SIG-M5 treated with dmso at 0.1 percent for 504 hours (cell line): ENCODE measurements around the gene UCMA.

ENCODE experiments used
- DNase-seq: peaks from one replicate; lab custom pipeline; 2025; ENCODE audit not compliant: unreplicated experiment; lab: John Stamatoyannopoulos, UW

UCMA gene

GRCh38 chr10:13189961-13190360, 44.2 kb downstream of the UCMA start:
- DNase-seq = no peak

- DNase-seq = no peak
Observed at GRCh38 chr10:13188593-13188992, 45.6 kb downstream of the UCMA start.

GRCh38 chr10:13187135-13187534, 47.0 kb downstream of the UCMA start:
- DNase-seq = no peak

- no peak for DNase-seq
Observed at GRCh38 chr10:13184730-13185514, 49.3 kb downstream of the UCMA start.

GRCh38 chr10:13184276-13184675, 49.9 kb downstream of the UCMA start:
- no peak for DNase-seq

DNA sequence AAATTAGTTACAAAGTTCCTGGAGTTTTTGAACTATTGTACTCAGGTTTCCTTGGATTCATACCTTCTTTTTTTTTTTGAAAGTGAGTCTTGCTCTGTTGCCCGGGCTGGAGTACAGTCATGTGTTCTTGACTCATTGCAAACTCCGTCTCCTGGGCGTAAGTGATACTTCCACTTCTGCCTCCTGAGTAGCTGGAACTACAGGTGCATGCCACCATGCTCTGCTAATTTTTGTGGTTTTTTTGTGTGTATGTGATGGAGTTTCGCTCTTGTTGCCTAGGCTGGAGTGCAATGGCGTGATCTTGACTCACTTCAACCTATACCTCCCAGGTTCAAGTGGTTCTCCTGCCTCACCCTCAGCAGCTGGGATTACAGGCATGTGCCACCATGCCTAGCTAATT, 50.5 kb downstream of the UCMA start:
- no peak for DNase-seq

DNA sequence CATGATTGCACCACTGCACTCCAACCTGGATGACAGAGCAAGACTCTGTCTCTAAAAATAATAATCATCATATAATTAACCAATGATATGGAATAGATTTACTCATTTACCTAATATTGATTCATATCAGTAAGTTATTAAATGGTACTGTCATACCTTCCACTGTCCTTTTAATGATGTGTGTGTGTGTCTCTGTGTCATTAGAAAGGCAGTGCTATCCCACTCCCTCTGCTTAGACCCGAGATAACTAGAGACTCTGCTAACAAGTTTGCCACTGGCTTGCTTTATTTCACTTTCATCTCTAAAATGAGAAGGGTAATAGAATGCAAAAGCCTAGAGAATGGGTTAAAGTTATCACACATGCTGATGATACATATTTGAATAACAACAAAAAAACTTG, 51.8 kb downstream of the UCMA start:
- no peak for DNase-seq

DNA sequence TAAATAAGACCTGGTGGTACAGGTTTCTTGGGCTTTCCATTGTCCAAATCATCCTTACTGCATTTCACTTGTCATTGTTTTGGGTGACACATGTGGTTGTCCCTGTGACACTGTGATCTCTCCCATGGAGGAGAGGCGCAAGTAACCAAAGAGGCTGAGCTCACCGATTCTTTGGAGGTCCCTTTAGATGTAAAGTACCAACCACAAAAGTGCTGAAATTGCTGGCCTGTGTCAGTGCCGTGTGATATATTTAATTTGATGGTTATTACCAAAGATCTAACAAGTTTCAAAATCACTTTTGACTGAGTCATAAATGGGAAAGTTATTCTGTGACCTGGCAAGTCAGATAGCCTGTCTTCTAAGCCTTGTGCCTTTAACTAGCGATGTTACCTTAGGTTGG, 53.4 kb downstream of the UCMA start:
- no peak for DNase-seq

DNA sequence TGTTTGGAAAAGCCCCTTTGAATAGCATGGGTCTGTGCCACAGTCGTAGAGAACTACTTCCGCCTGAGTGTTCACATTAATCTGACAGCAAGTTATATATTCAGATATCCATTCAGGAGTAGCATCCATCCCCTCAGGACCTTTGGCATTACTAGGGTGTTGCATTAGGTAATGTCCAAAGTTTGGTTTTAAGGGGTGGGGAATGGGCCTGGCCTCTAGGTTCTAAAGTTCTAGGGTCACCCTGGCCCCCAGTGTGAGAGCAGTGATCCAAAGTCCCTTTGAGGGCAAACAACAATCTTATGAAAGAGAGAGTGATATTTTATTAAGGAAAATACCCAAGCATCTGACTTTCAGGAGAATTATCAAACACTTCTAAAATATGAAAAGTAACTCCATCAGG, 60.6 kb downstream of the UCMA start:
- no peak for DNase-seq
